ENCODE data around the gene VWA5B1.

VWA5B1 gene

DNA sequence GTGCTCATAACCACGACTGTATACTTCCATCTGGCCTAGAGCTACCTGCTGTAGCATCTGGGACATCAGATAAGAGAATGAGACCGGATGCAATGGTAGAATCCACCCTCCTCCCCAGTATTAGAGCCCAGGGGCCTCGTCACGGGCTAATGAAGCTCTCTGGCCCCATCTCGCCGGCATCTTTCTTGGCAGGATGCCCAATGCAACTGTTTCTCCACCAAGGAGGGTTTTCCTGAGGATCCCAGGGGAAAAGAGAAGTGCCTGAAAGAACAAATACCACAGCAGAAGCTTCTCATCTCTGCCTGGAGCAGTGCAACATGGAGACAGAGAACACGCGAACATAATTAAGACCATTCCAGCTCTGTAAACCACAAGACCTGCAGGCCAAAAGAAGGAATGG is 80.0 kb downstream of the VWA5B1 start:
- DNase-seq, result peak; percentile 56

DNA sequence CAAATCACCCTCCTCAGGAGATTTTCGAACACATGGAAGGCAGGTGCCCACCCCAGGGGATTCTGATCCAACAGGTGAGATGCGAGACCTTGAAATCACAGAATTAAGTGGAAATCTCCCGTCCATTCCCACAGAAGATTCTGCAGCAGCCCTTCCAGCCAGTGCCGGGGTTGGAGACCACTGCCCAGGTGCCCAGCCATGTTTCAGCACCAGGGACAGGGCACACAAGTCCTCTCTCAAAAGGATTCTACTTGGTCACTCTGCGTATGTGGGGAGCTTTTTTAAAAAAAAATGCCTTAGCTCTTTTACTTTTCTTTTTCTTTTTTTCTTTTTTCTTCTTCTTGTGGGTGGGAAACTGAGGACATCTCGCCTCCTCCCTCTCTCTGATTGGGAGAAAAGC is 80.7 kb downstream of the VWA5B1 start:
- DNase-seq, result no peak

DNA sequence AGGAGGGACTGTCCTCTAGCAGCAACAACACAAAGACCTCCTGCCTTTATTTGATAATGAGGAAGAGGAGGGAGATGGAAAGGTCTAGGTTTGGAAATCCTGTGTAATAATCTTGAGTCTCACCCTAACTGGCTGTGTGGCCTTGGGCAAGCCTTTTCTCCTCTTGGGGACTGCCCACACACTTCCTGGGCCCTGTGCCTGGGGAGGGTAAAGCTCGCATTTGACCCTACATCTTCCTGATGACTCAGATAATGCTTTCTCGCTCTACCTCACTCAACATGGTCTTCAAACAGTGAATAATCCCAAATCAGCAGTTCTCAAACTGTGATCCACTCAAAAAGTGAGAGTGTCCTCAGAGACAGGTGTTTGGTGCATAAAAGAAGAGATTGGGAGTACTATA is 81.2 kb downstream of the VWA5B1 start:
- DNase-seq, result no peak

DNA sequence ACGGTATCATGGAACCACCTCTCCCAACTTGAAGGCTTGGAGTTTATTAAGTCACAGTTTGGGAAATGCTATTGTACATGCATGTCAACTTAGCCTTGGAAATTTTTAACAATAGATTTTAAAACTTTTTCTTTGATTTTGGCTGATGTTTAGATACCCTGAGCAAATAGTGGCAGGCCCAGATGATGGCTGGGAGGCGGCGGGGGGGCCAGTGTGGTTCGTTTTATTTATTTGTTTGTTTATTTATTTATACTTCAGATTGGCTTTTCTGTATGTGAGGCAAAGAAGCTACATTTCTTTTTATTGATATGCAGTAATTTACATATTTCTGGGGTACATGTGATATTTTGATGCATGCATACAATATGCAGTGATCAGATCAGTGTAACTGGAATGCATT is 82.0 kb downstream of the VWA5B1 start:
- no peak for DNase-seq

DNA sequence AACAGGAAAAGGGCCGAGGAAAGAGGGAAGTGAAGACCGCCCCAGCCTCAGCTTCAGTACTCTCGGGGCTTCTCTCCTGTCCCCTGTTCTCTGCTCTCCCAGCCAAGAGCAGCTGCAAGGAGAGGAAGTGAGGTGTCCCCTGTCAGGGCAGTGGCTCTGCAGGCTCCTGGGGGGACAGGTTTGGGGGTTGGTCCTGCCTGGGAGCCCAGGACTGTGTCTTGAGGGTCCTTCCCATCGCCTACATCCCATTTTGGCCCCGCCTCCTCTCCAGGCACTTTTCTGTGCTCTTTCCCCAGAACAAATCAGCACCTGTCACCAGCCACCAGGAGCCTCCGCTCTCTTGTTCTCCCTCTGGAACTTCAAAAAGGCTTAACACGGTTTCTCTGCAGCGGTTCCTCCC is 82.6 kb downstream of the VWA5B1 start:
- no peak for DNase-seq

DNA sequence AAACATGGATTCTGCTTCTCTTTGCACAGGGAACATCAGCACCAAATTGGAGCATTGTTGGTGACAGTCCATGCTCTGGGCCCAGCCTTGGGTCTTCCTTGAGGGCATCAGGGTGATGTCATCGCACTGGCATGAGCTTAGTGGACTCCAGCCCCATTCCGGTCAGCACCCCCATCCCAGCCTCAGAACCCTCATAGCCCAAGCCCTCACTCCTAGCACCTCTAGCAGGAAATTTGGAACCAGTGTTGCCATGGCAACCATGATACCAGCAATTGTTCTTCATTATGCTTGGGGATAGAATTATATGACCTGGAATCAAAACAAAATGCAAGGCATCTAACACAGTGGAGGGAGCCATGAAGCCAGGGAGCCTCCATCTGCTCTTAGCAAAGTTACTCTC is 83.1 kb downstream of the VWA5B1 start:
- no peak for DNase-seq

DNA sequence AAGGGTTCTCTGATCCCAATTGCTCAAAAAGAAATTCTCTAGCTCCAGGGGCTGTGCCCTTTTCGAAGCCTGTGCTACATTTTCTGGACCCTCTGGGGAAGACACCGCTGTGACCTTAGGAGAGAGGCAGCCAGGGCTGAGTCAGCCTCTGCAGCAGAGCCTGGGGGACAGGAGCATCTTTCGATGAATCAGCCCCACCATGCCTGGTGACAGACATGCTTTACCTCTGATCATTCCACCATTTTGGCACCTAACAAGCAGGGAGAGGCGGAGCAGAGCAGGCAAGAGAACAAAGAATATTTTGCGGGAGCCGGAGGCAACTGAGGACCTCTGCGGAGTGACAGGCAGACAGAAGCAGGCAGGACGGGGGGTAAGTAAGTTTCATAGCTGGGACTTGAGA is 84.9 kb downstream of the VWA5B1 start:
- no peak for DNase-seq

DNA sequence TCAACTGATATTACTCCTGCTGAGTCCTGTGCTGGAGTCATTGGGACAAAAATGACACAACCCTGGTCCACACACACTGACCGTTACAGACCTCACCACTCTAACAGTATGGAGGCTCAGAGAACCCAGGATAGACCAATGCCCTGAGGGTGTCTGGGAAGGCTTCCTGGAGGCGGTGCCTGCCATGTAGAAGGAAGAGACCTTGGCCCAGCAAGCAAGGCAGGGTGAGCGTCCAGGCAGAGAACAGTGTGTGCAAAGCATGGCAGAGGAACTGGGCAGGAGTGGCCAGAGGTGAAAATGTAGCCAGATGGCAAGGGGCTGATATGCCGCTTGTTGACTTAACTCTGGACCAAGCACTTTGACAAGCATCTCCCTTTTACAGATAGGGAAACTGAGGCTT is 85.5 kb downstream of the VWA5B1 start:
- DNase-seq, result no peak

DNA sequence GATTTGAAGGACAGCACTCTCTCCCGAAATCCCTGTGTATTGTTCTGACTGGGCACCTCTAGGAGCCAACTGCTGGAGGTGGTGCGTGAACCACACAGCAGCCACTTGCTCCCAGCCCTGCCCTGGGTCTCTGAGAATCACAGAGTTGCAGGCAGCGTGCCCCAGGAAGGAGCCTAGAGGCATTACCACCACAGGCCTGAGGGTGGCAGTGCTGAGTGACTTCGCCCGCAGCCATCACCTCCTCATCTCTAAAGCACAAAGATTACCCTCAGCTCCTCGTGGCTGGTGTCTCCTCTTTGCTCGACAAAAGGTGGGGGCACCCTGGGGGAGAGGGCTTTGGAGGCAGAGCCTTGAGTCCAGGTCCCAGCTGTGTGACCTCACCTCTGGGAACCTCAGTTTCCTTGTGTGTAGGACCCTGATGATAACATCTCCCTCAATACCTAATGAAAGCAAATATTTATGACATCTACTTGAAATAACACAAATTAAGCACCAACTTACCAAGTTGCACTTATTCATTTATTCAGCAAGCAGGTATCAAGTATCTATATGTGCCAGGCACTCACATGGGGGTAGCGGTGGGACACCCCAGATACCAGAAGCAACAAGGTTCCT is 86.3 kb downstream of the VWA5B1 start:
- no peak for DNase-seq

DNA sequence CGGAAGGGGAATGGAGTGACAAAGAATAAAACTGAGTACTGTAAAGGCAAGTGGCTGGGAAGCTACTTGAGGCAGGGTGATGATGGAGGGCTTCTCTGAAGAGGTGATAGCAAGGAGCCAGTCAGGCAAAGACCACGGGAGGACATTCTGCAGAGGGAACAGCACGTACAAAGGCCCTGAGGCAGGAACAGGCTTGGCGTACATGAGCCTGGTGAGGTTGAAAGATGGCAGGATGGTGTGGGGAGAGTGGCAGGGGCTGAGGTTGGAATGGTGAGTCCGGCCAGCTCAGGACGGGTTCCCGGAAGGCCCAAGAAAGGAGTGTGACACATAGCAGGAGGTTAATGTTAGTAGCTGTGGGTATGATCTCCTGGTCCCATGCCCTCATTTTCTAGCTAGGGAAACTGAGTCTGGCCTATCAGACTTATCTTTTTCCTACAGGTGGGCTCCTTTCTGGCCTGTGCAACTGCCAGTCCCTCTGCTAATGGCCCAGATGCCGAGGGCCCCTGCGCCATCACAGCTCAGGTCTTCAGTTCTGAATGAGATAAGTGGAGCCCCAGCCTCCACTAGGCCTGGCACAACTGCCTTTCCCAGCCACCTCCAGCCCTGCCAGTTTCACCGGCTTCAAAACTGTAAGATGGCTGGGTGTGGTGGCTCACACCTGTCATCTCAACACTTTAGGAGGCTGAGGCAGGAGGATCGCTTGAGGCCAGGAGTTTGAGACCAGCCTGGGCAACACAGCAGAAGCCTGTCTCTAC is 87.0 kb downstream of the VWA5B1 start:
- no peak for DNase-seq

DNA sequence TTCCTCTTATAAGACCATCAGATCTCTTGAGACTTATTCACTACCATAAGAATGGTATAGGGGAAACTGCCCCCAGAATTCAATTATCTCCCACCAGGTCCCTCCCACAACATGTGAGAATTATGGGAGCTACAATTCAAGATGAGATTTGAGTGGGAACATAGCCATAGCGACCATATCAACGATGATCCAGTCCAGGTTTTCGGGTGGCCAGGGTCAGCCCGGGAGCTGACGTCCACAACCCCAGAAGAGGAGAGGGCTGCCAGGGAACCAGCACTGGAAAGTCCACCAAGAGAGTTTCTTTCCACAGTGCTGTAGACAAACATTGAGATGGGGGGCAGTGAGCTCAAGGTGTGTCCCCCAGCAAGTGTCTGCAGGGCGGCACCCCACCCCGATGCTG is 88.4 kb downstream of the VWA5B1 start:
- no peak for DNase-seq

DNA sequence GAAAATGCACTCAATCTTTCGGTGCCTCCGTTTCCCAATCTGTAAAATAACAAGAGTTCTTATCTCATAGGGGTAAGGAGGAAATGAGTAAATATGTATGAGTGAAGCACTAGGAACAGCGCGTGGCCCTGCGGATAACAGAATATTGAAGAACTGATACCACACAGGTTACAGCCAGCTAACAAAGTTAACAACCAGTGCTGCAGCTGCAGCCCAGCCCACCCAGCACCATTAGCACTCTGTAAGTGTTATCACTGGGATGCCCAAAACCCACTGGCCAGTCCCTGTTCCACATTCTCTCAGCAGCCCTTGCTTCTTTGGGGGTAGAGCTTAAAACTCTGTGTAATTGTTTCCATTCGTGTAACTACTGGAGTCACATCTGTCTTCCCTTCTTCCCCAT is 89.5 kb downstream of the VWA5B1 start:
- DNase-seq, result no peak

DNA sequence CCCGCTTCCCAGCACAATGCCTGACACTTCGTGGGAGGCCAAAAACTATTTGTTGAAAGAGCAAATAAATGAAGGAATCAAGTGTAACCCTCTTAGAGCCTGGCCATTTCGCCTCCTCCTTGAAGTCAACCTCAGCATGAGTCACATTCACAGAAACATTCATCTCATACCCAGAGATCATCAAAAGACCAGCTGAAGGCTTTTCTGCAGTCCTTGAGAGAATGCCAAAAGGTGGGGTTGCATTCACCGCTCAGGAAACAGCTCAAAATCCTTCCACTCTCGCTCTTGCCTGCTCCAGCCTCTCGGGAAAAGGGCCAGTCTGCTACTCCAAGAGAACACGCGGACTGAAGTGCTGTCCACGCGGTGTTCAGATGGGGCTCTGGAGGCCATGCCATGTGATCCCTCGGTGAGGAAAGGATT is 90.0 kb downstream of the VWA5B1 start:
- no peak for DNase-seq

DNA sequence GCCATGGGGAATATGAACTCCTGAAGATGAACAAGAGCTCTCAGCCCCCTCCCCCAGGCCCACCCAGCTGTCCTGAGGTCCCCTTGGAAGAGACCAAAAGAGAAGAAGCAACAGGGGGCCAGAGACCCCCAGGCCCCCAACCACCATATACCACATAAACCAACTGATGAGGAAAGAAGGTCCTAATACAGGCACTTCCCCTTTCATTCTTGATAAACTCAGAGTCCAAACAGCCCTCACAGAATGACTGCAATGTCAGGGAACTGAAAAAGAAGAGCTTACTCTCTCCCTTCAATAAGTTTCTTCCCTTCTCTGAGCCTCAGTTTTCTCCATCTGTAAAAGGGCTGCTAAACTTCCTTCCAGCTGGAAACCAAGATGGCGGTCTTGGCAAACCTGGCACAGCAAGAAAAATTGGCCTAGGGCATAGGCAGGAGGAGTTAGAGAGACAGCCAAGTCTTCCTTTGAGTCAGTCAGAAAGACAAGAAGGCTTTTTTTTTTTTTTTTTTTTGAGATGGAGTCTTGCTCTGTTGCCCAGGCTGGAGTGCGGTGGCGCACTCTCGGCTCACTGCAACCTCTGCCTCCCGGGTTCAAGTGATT is 90.5 kb downstream of the VWA5B1 start:
- DNase-seq, result no peak

DNA sequence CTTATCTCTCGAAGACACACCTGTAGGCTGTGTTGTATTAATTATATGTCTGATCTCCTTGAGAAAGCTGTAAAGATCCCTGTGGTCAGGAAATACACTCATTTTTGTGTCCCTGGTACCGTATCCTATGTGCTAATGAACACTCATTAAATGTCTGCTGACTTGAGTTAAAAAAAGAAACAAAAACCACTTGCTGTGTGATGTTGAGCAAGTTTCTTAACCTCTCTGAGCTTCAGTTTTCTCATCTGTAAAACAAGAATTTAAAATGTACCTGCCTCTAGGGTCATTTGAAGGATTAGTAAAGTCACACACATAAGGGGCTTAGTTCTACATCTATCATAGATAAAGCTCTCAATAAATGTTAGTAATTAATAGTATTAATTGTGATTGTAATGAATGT is 91.3 kb downstream of the VWA5B1 start:
- DNase-seq, result no peak

DNA sequence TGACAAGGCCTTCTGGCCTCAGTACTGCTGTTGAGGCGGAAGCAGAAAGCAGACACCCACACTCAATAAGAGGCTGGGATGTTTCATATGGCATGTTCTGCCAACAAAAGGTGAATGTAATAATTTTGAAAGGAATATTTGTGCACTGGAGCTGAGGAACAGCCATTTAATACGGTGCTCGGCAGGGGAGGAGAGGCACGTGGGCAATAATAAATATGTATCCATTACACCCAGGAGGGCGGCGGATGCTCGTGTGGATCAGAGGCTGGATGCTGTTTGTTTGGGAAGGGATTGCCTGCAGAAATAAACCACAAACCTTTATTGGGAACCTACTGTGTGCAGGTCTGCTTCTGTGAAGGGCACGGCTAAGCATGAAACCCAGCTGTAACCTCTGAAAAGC is 92.0 kb downstream of the VWA5B1 start:
- no peak for DNase-seq

DNA sequence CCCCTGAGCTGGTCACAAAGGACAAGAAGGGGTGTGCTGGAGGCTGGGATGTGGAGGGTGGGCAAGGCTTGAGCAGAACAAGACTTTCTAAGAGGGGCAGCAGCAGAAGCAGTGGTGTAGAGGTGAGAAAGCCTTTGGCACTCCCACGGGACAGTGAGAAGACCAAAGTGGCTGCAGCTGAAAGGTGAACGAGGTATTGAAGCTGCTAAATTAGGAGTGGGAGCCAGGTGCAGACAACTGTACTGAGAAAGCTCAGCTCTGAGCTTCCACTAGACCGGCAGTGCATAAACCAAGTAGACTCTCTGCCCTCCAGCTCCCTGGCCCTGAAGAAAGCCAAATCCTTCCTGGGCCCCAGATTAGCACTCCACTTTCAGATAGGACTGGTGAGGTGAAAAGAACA is 93.0 kb downstream of the VWA5B1 start:
- DNase-seq, result no peak

DNA sequence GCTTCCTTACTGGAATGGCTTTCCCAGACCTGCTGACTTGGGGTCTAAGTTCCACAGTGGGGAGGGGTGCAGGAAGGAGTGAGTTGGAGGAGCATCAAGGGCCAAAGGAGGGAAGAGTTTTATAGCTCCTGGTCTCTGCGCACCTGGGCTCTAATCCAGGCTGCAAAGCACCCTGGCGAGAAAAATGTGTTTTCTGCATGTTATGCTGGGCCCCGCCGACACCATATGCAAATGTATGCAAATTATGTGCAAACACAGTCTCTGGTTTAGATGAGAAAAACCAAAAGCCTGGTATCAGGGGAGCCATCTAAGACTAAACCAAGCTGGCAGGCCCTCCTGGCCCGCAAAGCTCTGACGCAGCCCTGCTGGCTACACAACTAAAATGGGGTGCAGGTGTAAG is 95.0 kb downstream of the VWA5B1 start:
- no peak for DNase-seq

DNA sequence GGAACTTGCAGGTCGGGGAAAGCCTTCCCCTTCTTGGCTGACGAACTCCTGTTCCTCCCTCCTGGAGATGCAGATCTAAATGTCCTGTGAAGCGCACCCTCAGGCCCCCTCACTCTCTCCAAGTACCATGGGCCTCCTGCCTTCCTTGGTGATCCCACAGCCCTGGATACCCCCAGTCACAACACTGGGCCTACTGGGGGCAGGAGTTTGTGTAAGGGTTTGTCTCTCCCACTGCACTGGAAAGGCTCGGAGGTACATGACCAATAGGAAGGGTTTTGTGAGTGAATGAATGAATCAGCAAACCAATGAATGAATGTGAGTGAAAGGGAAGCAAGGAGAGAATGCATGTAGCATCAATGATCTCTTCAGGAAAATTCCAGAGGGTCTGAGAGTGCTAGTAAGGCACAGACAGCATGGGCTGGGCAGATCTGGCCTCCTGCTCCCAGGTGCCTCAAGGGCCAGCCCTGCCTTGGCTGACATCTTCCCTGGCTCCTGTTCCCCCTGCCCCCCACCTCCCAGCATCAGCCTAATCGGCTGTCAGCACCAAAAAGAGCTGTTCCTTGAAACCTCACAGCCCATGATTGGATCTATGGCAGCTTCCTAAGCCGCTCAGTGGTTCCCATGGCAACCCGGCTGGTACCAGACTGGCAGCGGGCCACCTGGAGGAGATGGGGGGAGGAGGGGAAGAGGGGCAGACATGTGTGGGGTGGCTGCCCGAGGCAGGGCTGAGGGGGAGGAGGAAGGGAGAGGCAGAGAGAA is 95.8 kb downstream of the VWA5B1 start:
- DNase-seq, result no peak

DNA sequence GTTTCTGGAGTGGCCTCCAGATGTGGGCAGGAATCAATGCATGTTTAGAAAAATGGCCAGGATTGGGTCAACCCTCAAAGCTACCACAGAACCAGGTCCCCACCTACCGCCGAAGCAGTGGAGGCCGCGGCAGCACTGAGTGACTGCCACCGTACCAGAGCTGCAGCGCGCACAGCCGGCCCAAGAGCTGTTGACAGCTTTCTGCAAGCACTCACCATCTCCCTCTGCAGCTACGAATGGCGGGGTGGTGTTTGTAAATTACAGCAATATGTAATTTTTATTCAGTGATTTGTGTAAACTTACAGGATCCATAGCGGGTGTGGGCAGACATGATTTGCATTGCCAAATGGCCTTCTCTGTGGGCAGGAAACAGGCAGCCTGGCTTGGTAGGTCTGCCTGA is 98.9 kb downstream of the VWA5B1 start:
- DNase-seq, result no peak

DNA sequence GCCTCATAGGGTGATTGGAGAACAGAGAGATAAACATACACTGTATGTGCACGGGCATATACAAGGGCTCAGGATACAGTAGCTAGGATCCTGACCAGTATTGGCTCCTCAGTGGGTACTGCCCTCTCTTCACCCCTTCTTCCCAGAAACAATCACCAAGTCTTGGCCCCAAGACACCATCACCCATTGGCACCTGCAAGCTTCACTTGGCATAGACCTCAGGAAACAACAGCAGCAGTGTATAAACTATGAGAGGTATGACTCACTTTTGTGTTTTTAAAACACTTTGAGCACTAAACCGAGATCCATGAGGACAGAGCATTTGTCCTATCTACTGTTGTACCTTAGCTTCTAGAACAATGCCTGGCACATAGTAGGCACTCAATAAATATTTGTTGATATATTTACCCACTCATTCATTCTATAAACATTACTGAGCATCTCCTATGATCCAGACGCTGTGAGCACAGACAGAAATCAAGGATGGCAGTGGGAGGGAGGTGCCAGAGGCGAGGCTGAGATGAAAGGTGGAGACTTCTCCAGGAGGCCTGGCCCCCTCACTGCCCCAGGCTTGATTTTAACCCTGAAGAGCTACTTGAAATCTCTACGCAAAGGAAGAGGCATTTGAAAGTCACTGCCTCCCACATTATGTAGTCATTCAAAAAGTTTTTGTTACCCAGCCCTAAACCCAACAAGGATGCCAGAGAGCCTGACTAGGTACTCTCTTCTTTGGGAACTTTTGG is 100.1 kb downstream of the VWA5B1 start:
- no peak for DNase-seq

DNA sequence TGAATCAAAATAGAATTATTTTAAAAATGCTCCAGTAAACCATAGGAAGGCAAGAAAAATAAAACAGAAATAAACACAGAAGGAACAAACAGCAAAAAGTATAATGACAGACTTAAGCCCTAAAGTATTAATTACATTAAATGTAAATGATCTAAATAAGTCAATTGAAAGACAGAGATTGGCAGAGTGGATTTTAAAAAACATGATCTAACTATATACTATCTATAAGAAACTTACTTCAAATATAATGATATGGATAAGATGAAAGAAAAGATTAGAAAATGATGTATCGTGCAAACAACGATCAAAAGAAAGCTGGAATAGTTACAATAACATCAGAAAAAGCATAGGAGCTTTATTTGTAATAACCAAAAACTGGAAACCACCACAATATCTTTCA is 104.6 kb downstream of the VWA5B1 start:
- no peak for DNase-seq

DNA sequence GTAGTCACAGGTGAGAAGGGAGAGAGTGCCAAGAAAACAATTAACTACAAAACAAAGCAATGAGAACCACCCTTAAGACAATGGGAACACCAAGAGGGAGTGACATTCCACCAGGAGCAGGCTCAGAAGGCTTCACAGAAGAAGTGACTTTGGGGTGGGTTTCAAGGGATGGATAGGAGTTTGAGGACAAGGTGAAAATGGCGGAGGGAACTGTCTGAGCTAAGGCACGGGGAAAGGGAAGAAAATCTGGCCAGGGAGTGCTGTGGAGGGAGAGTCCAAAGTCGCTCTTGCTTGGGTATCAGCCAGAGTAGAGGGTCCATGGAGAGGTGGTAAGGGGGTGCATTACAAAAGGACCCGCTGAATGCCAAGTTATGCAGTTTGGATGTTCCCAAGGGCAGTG is 108.1 kb downstream of the VWA5B1 start:
- no peak for DNase-seq

Data from NCI-H187 treated with DMSO at 0.1 percent for 48 hours (cell line).